ENCODE data around the gene MRNIP. TPM values are rescaled to one million over a fixed set of nuclear protein-coding genes. Genes with fewer than 3 reads are reported as not detected.
A peak's percentile ranks its signal among the peaks of the same experiment; 100 is the strongest.

MRNIP gene
- total RNA-seq, 2 donors from 2014 or later, result 32.5 to 36.8 TPM

DNA sequence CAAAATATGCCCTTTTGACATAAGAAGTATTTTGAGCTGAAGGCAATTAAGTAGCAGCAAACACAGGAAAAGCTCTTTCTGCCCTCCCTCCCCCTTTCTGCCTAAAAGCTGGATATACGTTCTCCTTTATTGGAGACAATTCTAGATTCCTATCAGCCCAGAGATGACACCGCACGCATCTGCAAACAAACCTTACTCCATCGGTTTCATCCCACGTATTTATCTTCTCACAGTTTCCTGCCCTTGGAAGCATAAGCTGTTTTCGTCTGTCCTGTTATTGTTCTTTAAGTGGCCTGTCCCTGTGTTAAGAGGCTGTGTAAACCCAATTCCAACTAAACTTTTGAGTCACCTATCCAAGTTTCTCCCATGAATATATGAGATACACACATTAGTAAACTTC, 37.2 kb upstream of the MRNIP start:
- H3K27ac Mint-ChIP-seq, result no peak overlapping the region
- H3K4me1 Mint-ChIP-seq, result peaks cover 4% of the 10 kb centered on the region
- H3K9me3 ChIP-seq (ENCODE audit: control insufficient read depth, low read length, poor library complexity, severe bottlenecking), result no peaks in the 10 kb centered on the region
- DNase-seq (no peak), ATAC-seq (no peak)
- peaks cover 4% of the 10 kb centered on the region for H3K36me3 Mint-ChIP-seq (ENCODE audit: low read depth)
- H3K27me3 Mint-ChIP-seq, result no peaks in the 10 kb centered on the region
- no peak overlapping the region for H3K4me3 Mint-ChIP-seq

DNA sequence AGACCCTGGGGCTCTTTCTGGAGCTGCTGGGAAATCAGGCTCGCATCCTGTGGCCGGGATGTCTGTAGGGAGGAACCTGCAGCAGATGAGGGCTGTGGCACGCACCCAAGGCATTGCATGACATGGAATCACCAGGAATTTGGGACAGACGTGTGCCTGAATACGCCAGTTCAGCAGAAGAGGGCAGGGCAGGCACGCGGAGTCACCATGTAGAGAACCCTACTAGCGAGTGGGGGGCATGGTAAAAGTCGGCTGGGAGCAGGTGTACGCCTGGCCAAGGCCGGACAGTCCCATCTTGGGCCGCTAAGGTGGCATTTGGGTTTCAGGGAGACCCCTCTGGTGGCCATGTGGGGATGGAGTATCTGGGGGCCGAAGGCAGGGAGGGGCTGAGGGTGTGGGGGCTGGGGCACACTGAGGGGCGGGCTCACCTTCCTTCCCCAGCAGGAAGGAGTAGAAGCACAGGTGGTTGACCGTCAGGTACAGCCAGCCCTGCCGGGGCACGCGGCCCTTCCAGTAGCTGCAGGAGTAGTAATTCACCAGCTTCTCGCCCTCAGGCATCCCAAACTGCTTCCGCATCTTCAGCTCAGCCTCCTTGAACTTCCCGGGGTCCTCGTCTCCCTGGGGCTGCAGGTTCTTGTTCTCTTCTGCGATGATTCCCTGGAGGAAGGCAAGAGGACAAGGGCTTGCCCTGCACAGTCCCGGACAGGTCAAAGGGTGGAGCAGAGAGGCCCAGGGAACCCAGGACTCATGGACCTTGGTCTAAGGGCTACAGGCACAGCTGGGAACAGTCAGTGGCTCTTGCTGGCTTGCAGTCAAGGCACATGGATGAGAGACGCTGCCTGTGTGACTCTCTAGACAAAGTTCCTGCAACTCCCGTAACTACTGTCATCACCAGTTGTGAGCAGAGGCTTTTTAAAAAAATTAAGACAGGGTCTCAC, 35.6 kb upstream of the MRNIP start:
- H3K27me3 Mint-ChIP-seq, result no peaks in the 10 kb centered on the region
- ATAC-seq (no peak), DNase-seq (no peak)
- peaks cover 6% of the 10 kb centered on the region for H3K36me3 Mint-ChIP-seq (ENCODE audit: low read depth)
- H3K4me3 Mint-ChIP-seq, result no peak overlapping the region
- H3K27ac Mint-ChIP-seq, result no peak overlapping the region
- no peaks in the 10 kb centered on the region for H3K9me3 ChIP-seq (ENCODE audit: control insufficient read depth, low read length, poor library complexity, severe bottlenecking)
- peaks cover 4% of the 10 kb centered on the region for H3K4me1 Mint-ChIP-seq

DNA sequence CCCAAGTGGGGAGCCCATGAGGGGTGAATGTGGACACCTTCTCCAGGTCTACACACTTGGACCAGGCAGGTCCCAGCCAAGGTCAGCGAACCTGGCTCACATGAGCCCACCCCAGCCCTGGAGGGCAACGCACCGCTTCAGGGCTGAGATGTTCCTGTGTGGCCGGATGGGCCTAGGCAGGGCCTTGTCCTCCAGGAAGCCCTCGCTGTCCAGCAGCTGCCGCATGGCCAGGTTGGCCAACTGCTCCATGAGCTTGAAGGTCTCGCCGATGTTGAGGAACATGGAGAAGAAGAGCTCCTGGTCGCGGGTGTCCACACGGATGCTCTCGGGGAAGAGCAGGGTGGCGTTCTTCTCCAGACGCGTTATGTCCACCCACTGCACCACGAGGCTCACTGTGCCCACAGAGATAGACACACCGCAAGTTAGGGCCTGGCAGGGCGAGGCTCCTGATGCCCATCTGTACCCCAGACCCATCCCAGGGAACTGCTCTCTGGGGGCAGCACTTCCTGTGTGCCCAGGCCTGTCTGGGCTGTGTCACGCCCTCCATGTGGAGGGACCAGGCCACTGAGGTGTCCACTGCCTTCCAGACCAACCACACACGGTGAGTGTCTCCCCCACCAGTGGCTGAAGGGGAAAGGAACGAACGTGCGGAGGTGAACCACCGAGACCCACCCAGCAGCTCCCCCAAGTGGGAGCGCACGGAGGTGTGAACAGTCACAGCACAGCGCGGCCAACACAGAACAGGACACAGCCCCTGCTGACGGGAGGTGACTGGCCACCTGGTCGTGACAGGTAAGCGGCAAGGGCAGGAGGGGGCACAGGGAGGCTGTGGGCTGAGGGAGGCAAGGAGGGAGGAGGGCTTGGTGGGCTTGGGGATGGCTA, 34.7 kb upstream of the MRNIP start:
- no peak overlapping the region for H3K27ac Mint-ChIP-seq
- ATAC-seq (no peak), DNase-seq (no peak)
- H3K27me3 Mint-ChIP-seq, result no peaks in the 10 kb centered on the region
- H3K9me3 ChIP-seq (ENCODE audit: control insufficient read depth, low read length, poor library complexity, severe bottlenecking), result no peaks in the 10 kb centered on the region
- H3K36me3 Mint-ChIP-seq (ENCODE audit: low read depth), result peaks cover 10% of the 10 kb centered on the region
- H3K4me1 Mint-ChIP-seq, result peaks cover 7% of the 10 kb centered on the region
- H3K4me3 Mint-ChIP-seq, result no peak overlapping the region

DNA sequence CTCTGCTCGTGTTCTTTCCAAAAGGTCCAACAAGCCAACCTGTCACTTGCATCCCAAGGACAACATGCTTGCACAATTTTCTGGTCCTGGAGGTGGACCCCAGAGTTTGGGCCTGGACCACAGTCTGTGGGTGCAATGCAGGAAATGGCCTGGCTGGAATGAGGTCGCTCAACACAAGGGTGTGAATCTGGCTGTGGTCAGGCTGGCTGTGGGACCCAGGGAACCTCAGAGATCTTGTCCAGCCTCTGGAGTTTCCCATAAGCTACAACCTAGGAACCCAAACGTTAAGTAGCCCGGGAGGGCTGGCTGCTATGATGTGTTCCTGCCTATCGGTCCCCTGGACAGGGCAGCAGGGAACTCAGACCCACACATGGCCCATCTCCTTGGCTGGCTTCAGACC, 33.6 kb upstream of the MRNIP start:
- H3K9me3 ChIP-seq (ENCODE audit: control insufficient read depth, low read length, poor library complexity, severe bottlenecking), result no peaks in the 10 kb centered on the region
- H3K4me3 Mint-ChIP-seq, result no peak overlapping the region
- no peak for ATAC-seq
- peaks cover 8% of the 10 kb centered on the region for H3K36me3 Mint-ChIP-seq (ENCODE audit: low read depth)
- H3K27me3 Mint-ChIP-seq, result no peaks in the 10 kb centered on the region
- no peak overlapping the region for H3K27ac Mint-ChIP-seq
- peaks cover 7% of the 10 kb centered on the region for H3K4me1 Mint-ChIP-seq
- DNase-seq, result no peak

DNA sequence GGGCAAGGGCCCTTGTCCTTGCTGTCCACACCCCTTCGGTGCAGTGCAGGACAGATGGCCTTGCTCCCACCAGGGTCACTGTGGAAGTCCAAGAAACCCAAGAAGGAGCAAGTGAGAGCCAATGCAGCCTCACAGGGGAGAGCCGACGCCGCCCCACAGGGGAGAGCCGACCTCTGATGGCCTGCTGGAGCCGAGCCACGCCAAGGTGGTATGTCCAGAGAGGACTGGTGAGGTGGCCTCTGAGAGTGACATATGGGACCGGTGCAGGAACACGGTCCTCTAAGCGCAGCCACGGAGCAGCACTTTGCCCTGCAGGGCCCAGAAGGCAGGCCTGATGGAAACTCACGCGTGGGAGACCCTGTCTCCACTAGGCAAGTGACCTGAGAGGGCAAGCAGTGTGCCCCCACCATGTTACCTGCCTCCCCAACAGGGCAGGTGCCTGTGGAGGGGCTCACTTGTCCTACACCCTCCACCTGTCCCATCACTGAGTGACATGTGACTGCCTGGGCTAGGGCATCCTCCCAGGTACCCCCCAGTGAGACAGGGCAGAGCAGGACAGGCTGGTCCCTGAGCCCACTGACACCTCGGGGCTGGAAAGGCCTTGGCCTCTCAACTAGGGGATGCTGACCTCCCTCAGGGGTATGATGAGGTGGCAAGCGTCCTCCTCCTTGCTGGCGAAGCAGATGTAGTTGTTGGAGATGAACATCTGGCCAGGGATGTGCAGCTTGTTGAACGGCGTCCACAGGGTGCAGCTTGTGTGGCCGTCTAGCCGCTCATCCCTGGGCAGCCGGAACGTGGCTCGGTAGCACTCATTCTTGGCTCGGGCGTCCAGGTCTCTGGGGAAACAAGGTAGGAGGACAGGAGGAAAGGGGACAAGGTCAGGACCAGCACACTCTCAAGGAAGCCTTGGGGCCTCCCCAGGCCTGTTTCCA, 32.4 kb upstream of the MRNIP start:
- Mint-ChIP-seq H3K4me1 (peaks cover 7% of the 10 kb centered on the region), H3K36me3 (ENCODE audit: low read depth) (peaks cover 10% of the 10 kb centered on the region), H3K27ac (peak overlapping the region; percentile 49), H3K27me3 (no peaks in the 10 kb centered on the region), H3K4me3 (no peak overlapping the region)
- ATAC-seq (no peak), DNase-seq (no peak)
- no peaks in the 10 kb centered on the region for H3K9me3 ChIP-seq (ENCODE audit: control insufficient read depth, low read length, poor library complexity, severe bottlenecking)

DNA sequence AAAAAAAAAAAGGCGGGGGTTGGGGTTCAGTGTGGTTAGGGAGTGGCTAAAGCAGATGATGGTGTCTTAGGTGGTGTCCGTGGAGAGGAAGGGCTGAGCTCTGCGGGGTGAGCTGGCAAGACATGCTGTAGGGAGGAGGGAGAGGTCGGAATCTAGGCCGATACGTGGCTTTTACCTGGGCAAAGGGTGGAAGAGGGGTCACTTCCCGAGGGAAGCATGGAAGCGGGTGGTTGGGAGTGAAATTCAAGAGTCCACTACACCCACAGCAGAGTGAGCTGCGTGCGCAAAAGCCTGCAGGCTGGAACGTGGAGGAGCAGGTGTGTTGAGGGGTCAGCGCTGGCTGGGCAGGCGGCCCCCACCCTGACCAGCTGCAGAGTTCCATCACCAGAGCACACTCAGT, 31.3 kb upstream of the MRNIP start:
- Mint-ChIP-seq H3K36me3 (ENCODE audit: low read depth) (peaks cover 12% of the 10 kb centered on the region), H3K27me3 (no peaks in the 10 kb centered on the region), H3K4me3 (no peak overlapping the region), H3K4me1 (peaks cover 5% of the 10 kb centered on the region), H3K27ac (peak overlapping the region; percentile 54)
- no peak for DNase-seq
- ATAC-seq, result no peak
- no peaks in the 10 kb centered on the region for H3K9me3 ChIP-seq (ENCODE audit: control insufficient read depth, low read length, poor library complexity, severe bottlenecking)

GRCh38 chr5:179887802-179888201, 29.2 kb upstream of the MRNIP start:
- no peak for DNase-seq
- no peaks in the 10 kb centered on the region for H3K9me3 ChIP-seq (ENCODE audit: control insufficient read depth, low read length, poor library complexity, severe bottlenecking)
- Mint-ChIP-seq H3K4me1 (peaks cover 5% of the 10 kb centered on the region), H3K36me3 (ENCODE audit: low read depth) (peaks cover 15% of the 10 kb centered on the region), H3K27ac (no peak overlapping the region), H3K4me3 (no peak overlapping the region), H3K27me3 (no peaks in the 10 kb centered on the region)
- no peak for ATAC-seq

GRCh38 chr5:179887095-179887494, 28.5 kb upstream of the MRNIP start:
- H3K27ac Mint-ChIP-seq, result no peak overlapping the region
- H3K4me3 Mint-ChIP-seq, result no peak overlapping the region
- no peak for ATAC-seq
- DNase-seq, result no peak
- peaks cover 5% of the 10 kb centered on the region for H3K4me1 Mint-ChIP-seq
- peaks cover 15% of the 10 kb centered on the region for H3K36me3 Mint-ChIP-seq (ENCODE audit: low read depth)
- no peaks in the 10 kb centered on the region for H3K9me3 ChIP-seq (ENCODE audit: control insufficient read depth, low read length, poor library complexity, severe bottlenecking)
- H3K27me3 Mint-ChIP-seq, result no peaks in the 10 kb centered on the region

DNA sequence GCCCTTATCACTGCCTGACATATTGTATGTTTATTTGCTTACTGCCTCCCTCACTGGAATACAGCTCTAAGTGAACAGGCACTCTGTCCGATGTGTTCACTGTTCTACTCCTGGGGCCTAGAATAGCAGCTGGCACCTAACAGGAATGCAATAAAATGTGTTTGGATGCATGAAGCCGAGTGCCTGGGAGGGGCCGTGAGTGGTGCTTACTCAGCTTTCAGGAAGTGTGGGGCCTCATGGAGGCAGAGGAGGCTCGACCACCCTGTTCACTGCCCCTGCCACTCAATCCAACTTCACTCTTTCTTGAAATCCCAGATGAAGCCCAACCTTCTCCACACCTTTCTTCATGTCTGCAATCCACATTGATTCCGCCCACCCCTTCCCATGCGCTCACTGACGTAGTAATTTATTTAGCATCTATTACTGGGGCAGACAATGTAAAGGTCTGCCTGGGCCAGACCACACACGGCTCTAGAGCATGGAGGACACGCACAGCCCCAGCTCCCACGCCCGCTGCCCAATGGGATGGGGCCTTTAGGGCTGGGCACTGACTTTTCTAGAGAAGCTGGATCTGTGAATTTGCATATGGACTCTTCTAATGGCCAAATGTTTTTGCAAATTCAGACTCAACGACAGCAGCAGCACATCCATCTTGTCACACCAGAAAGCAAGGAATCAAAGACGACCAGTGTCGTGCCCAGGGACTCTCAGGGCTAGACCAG, 27.7 kb upstream of the MRNIP start:
- ATAC-seq (no peak), DNase-seq (no peak)
- Mint-ChIP-seq H3K4me1 (peaks cover 3% of the 10 kb centered on the region), H3K36me3 (ENCODE audit: low read depth) (peaks cover 14% of the 10 kb centered on the region), H3K27ac (no peak overlapping the region), H3K27me3 (no peaks in the 10 kb centered on the region), H3K4me3 (no peak overlapping the region)
- H3K9me3 ChIP-seq (ENCODE audit: control insufficient read depth, low read length, poor library complexity, severe bottlenecking), result no peaks in the 10 kb centered on the region

DNA sequence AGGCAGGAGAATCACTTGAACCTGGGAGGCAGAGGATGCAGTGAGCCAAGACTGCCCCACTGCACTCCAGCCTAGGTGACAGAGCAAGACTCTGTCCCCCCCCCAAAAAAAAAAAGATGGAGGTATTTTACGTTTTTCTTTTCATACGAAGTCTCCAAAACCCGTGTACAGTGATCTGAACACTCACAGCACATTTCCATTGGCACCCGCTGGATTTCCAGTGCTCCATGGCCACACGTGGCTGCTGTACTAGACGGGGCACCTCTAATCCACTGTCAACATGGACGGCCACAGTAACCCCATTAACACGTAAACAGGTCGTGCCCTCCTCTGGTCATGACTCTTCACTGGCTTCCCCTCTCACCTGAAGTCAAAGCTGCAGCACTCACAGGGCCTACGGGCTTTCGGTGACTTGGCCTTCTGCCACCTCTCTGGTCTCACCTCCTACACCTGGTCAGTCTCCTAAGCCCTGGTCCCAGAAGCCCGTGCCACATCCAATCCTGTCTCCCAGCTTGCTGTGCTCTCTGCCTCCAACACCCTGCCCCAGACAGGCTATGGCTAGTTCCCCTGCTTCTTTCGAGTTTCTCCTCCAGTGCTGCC, 27.0 kb upstream of the MRNIP start:
- Mint-ChIP-seq H3K36me3 (ENCODE audit: low read depth) (peaks cover 12% of the 10 kb centered on the region), H3K27me3 (no peaks in the 10 kb centered on the region), H3K4me3 (no peak overlapping the region), H3K4me1 (peaks cover 3% of the 10 kb centered on the region), H3K27ac (no peak overlapping the region)
- no peaks in the 10 kb centered on the region for H3K9me3 ChIP-seq (ENCODE audit: control insufficient read depth, low read length, poor library complexity, severe bottlenecking)
- ATAC-seq (no peak), DNase-seq (no peak)

- H3K9me3 ChIP-seq (ENCODE audit: control insufficient read depth, low read length, poor library complexity, severe bottlenecking), result no peaks in the 10 kb centered on the region
- Mint-ChIP-seq H3K4me1 (no peaks in the 10 kb centered on the region), H3K36me3 (ENCODE audit: low read depth) (peaks cover 6% of the 10 kb centered on the region), H3K27ac (no peak overlapping the region), H3K4me3 (no peak overlapping the region), H3K27me3 (no peaks in the 10 kb centered on the region)
- DNase-seq (no peak), ATAC-seq (no peak)
Measured at GRCh38 chr5:179883163-179883562, 24.5 kb upstream of the MRNIP start.

GRCh38 chr5:179882338-179882737, 23.7 kb upstream of the MRNIP start:
- no peak for DNase-seq
- H3K4me1 Mint-ChIP-seq, result peaks cover 5% of the 10 kb centered on the region
- H3K9me3 ChIP-seq (ENCODE audit: control insufficient read depth, low read length, poor library complexity, severe bottlenecking), result no peaks in the 10 kb centered on the region
- H3K4me3 Mint-ChIP-seq, result no peak overlapping the region
- no peak for ATAC-seq
- H3K36me3 Mint-ChIP-seq (ENCODE audit: low read depth), result peaks cover 12% of the 10 kb centered on the region
- no peaks in the 10 kb centered on the region for H3K27me3 Mint-ChIP-seq
- no peak overlapping the region for H3K27ac Mint-ChIP-seq
